ENCODE measurements around the gene ITSN1.

Gene ITSN1

DNA sequence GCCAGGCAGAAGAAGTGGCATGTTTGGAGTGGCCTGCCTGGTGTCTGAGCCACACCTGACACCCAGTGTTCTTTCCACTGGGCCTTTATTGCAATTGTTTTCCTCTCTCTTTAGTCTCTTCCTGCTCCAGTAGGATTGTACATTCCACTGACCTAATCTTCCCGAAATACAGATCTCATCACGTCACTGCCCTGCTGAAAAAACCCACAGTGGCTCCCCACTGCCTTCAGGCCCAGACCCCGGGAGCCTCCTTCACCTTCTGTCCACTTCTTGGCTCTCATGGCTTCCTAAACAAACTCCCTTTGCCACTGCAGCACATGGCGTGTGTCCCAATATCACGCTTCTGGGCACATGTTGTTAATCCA is 298.6 kb downstream of the ITSN1 start:
- DNase-seq: no peak

DNA sequence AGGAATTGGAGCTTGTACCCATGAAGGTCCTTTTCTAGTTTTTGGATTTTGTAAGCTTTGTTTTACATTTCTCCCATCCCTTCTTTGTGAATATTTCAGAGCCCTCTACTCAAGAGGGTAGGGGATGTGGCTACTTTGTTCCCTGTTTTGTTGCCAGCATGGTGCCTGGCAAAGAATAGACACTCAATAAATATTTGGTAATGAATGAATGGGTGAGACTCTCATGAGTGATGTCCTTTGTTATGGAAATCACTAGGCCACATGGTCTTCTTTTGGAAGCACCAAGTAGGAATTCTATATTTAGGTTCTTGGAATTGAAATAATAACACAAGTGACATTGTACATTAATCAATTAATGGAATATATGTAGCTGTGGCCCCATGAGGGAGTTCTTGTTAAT is 300.1 kb downstream of the ITSN1 start:
- DNase-seq: no peak

DNA sequence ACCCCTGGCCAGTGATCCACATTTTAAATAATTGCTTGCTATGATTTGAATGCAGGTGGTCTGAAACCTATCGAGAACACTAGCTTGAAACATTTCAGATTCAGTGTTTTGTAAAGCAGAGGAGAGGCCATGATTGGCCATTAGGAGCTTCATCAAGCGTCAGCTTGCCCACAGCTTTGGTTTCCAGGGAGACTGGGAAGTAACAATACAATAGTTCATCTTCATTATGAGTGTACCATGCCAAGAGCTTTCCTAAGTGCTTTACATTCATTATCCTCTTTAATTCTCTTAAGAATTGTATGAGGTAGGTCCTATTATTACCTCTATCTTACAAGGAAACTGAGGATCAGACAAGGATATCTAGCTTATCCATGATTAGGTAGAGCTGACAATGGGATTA is 301.0 kb downstream of the ITSN1 start:
- DNase-seq: peak; percentile 30

DNA sequence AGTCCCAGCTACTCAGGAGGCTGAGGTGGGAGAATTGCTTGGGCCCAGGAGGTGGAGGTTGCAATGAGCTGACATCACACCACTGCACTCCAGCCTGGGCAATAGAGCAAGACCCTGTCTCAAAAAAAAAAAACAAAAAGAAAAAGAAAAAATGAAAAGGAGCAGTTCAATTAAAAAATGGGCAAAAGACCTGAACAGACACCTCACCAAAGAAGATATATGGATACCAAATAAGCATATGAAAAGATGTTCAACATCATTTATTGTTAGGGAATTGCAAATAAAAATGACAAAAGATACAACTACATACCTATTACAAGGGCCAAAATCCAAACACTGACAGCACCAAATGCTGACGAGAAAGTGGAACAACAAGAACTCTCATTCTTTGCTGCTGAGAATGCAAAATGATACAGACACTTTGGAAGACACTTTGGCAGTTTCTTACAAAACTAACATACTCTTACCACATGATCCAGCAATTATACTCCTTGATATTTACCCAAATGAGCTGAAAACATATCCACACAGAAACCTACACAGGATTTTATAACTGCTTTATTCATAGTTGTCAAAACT is 302.0 kb downstream of the ITSN1 start:
- no peak for DNase-seq

DNA sequence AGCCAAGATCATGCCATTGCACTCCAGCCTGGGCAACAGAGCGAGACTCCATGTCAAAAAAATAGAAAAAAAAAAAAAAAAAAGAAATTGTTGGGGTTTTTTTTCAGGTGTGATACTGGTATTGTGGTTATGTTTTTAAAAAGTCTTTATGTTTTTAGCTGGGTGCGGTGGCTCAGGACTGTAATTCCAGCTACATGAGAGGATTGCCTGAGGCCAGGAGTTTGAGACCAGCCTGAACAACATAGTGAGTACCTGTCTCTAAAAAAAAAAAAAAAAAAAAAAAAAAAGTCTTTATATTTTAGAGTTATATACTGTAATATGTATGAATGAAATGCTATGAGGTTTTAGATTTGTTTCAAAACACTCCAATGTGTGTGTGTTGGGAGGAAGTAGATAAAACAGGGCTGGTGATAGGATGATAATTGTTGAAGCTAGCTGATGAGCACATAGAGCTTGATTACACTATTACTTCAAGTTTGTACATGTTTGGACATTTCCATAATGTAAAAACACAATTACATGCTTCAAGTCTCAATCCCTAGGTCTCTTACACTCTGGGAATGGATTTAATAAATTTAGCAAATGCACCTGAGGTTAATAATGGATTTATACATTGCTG is 303.5 kb downstream of the ITSN1 start:
- no peak for DNase-seq

DNA sequence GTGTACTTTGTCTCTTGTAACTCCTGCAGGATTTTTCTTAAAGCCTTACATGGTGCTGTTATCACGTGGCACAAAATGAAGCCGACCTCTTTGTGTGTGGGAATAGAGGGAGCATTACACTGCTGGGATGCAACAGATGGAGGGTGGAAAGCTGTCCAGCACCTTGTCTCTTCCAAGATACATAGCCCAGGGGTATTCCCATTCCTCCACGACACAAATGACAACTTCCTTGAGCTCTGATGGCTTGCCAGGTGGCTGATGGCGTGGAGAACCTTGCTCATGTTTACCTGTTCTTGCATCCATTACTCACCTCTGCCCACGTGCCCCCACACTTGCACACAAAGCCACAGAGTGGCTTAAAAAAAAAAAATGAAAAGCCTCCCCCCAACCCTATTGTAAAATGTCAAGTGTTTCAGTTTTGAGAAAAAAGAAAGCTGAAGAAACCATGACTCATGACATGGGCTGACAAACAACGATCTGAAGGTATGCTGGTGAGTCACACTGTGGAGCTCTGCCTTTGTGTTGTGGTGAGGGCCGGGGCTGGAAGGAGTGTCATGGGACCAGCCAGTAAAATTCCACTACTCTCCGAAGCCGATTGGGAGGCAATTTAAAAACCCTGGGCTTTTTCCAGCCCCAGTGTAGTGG is 305.3 kb downstream of the ITSN1 start:
- peak; percentile 64 for DNase-seq

DNA sequence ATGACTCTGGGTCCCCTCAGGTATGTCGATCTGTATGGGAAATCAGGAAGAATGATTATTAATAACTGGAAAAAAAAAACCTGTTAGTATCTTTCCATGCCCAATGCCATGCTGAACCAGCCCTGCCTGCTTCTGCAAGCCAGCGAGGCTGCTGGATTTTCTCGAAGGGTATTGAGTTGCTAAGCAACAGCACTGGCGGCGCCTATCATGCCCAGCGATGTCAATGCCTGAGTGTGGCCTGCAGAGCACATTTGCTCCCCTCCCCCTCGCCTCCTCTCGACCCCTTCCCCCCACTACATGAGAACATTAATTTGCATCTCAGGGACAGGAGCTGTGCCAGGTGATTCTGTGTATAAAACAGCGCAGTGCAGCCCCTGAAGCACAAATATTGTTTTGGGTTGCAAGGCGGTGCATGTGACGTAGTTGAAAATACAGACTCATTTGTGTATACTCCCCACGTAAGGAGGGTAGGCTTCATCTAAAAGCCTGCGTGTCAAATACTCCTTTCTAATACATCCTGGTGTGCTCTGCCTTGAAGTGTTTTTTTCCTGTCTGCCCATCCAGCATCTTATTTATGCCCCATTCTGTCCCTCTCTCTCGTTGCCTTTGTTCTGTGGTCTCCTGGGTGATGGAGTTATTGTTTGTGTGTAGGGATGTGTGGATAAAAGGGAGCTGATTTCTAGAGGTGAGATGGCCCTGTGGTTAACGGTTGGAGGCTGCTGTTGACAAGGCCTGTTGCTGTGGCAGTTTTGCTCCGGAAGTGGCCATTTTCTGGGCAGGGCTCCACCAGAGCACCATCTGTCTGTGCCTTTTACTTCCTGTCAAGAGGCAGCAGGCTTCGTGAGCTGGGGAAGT is 306.0 kb downstream of the ITSN1 start:
- peak; percentile 64 for DNase-seq

DNA sequence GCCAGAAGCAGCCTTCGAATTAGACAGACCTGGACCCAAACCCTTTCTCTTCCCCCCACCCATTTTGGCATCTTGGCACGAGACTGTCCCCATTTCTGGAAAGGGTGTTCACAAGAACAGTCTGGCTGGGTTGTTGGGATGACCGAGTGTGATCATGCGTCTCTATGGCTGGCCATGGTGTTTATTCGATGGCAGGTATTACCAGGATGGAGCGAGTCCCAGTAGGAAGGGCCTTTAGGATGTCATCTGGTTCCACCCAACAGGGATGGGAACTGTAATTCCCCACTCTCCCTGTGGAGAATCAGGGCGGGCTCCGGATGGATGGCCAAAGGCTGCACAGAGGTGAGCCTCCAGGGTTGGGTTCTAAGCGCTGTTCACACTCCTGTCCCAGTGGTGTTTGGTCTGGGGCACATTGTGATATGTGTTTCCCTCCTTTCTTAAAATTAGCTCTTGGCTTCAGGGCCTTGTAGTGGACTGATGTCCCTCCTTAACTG is 306.7 kb downstream of the ITSN1 start:
- DNase-seq: no peak
